Osteoblast (primary cell): Measurements from ENCODE around the gene CACNA1D. TPM values are rescaled to one million over a fixed set of nuclear protein-coding genes. Genes with fewer than 3 reads are reported as not detected.
A peak's percentile ranks its signal among the peaks of the same experiment; 100 is the strongest.

Experiments used
- DNase-seq: peaks from one replicate; pipeline ENCODE4 v3.0.0; 2011; ENCODE audit warnings: low spot score, mixed read lengths; ENCODE audit not compliant: insufficient read length; ENCODE audit errors: missing footprints
- H2AFZ ChIP-seq: 2 replicates; pipeline ENCODE4 v1.6.0; 2011; ENCODE audit warnings: mild to moderate bottlenecking, low read length
- H3K27ac ChIP-seq: 2 replicates; pipeline ENCODE4 v1.5.1; 2011; ENCODE audit warnings: mild to moderate bottlenecking, low read depth, low read length, moderate library complexity
- H3K27me3 ChIP-seq: 2 replicates; pipeline ENCODE4 v1.6.0; 2012; ENCODE audit warnings: mild to moderate bottlenecking, control low read depth, inconsistent platforms, low read length, moderate library complexity; ENCODE audit not compliant: insufficient read depth
- H3K36me3 ChIP-seq: 2 replicates; pipeline ENCODE4 v1.5.1; 2011; ENCODE audit warnings: mild to moderate bottlenecking, low read length, control low read depth, moderate library complexity; ENCODE audit not compliant: insufficient read depth
- H3K4me1 ChIP-seq: 2 replicates; pipeline ENCODE4 v1.5.1; 2011; ENCODE audit warnings: mild to moderate bottlenecking, low read length, control low read depth, moderate library complexity; ENCODE audit not compliant: insufficient read depth
- H3K4me2 ChIP-seq: 2 replicates; pipeline ENCODE4 v1.6.0; 2011; ENCODE audit warnings: mild to moderate bottlenecking, low read length; ENCODE audit not compliant: insufficient read depth
- H3K4me3 ChIP-seq: fragments of 200-600 bp; sonication (generic); 3 replicates; pipeline ENCODE4 v1.5.1; 2012; ENCODE audit warnings: mild to moderate bottlenecking, low read length, inconsistent platforms; ENCODE audit not compliant: insufficient read depth
- H3K79me2 ChIP-seq: 2 replicates; pipeline ENCODE4 v1.6.0; 2012; ENCODE audit warnings: mild to moderate bottlenecking, low read length, control low read depth, inconsistent platforms; ENCODE audit not compliant: insufficient read depth
- H3K9me3 ChIP-seq: 2 replicates; pipeline ENCODE4 v1.5.1; 2011; ENCODE audit warnings: low read depth, low read length, control low read depth
- H4K20me1 ChIP-seq: 2 replicates; pipeline ENCODE4 v1.6.0; 2012; ENCODE audit warnings: mild to moderate bottlenecking, low read length, control low read depth; ENCODE audit not compliant: insufficient read depth
- CTCF ChIP-seq: IDR thresholded peaks from 2 replicates; pipeline ENCODE4 v1.5.1; 2011; ENCODE audit warnings: mild to moderate bottlenecking, low read depth, low read length, moderate library complexity; ENCODE audit errors: extremely low read depth
- total RNA-seq: library from RNA; depleted of rRNA; stranded (reverse); fragments of >200 nt; gene quantifications from 2 replicates; pipeline ENCODE4 v1.2.3, GENCODE V29; 2012

Gene CACNA1D
- total RNA-seq, 1 donor, result under 0.01 TPM

- Histone ChIP-seq H4K20me1 (no peaks in the 10 kb centered on the region), H3K27ac (no peak overlapping the region), H3K9me3 (no peaks in the 10 kb centered on the region), H3K27me3 (peaks cover 11% of the 10 kb centered on the region), H3K4me1 (peaks cover 13% of the 10 kb centered on the region), H3K36me3 (no peaks in the 10 kb centered on the region), H3K4me2 (no peak overlapping the region), H2AFZ (no peak overlapping the region), H3K79me2 (no peaks in the 10 kb centered on the region), H3K4me3 (no peak overlapping the region)
- no peak for DNase-seq
- no peak for TF ChIP-seq CTCF
Measured at GRCh38 chr3:53713626-53714025, 219.2 kb downstream of the CACNA1D start.

- no peak overlapping the region for H2AFZ ChIP-seq
- DNase-seq, result no peak
Measured at GRCh38 chr3:53715815-53716483, 221.5 kb downstream of the CACNA1D start.

GRCh38 chr3:53716998-53717397, 222.6 kb downstream of the CACNA1D start:
- no peaks in the 10 kb centered on the region for H3K79me2 ChIP-seq
- H4K20me1 ChIP-seq, result no peaks in the 10 kb centered on the region
- H3K36me3 ChIP-seq, result no peaks in the 10 kb centered on the region
- H3K4me1 ChIP-seq, result peaks cover 21% of the 10 kb centered on the region
- DNase-seq, result no peak
- H3K27me3 ChIP-seq, result peaks cover 7% of the 10 kb centered on the region
- no peaks in the 10 kb centered on the region for H3K9me3 ChIP-seq
- no peak for TF ChIP-seq CTCF
- H3K27ac ChIP-seq, result no peak overlapping the region
- H2AFZ ChIP-seq, result no peak overlapping the region
- no peak overlapping the region for H3K4me3 ChIP-seq
- H3K4me2 ChIP-seq, result no peak overlapping the region

More at GRCh38 chr3:53715815-53716483, 221.5 kb downstream of the CACNA1D start:
- Histone ChIP-seq H3K27me3 (peaks cover 10% of the 10 kb centered on the region), H4K20me1 (no peaks in the 10 kb centered on the region), H3K27ac (no peak overlapping the region), H3K79me2 (no peaks in the 10 kb centered on the region), H3K4me1 (peaks cover 15% of the 10 kb centered on the region), H3K4me3 (no peak overlapping the region), H3K4me2 (peak overlapping the region; percentile 35), H3K9me3 (no peaks in the 10 kb centered on the region), H3K36me3 (no peaks in the 10 kb centered on the region)
- TF ChIP-seq CTCF, result no peak

GRCh38 chr3:53718462-53718861, 224.1 kb downstream of the CACNA1D start:
- Histone ChIP-seq H2AFZ (no peak overlapping the region), H3K79me2 (no peaks in the 10 kb centered on the region), H3K27me3 (peaks cover under 1% of the 10 kb centered on the region), H3K4me3 (no peak overlapping the region), H3K4me1 (peaks cover 21% of the 10 kb centered on the region), H3K36me3 (no peaks in the 10 kb centered on the region), H3K9me3 (no peaks in the 10 kb centered on the region), H4K20me1 (no peaks in the 10 kb centered on the region), H3K4me2 (no peak overlapping the region), H3K27ac (no peak overlapping the region)
- no peak for TF ChIP-seq CTCF
- no peak for DNase-seq
